Measurements from ENCODE around the gene SYPL1. TPM values are rescaled to one million over a fixed set of nuclear protein-coding genes. Genes with fewer than 3 reads are reported as not detected.

The SYPL1 gene
- total RNA-seq, 1 donor from 2014 or later: 59.7 TPM

DNA sequence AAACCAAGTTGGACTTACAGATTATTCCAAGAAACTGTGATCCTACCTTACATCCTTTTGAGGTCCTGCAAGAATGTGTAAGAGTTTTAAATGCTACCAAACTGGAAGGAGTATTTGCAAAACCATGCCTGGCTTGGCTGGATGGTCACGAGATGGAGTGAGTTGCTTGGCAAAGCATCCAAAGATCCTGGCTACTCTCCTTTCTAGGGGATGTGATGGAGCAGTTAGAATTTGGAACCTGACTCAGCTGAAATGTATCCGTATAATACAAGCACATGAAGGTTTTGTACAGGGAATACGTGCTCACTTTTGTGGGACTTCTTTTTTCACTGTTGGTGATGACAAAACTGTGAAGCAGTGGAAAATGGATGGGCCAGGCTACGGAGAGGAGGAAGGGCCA lies 13.3 kb upstream of the SYPL1 start:
- H3K4me1 Mint-ChIP-seq (ENCODE audit: low read depth, unreplicated experiment): peaks cover 19% of the 10 kb centered on the region
- Histone ChIP-seq H3K9ac (ENCODE audit: low read length) (no peak overlapping the region), H3K4me3 (ENCODE audit: insufficient read depth, low read depth, low read length) (no peak overlapping the region), H3K4me2 (ENCODE audit: low read length) (no peak overlapping the region), H3K4me1 (ENCODE audit: insufficient read depth, low read length) (peaks cover 7% of the 10 kb centered on the region), H2AFZ (ENCODE audit: low read depth, low read length) (no peak overlapping the region), H3K27ac (ENCODE audit: low read depth, low read length) (no peak overlapping the region), H3K36me3 (ENCODE audit: insufficient read depth, low read length) (no peaks in the 10 kb centered on the region), H3K9me3 (ENCODE audit: insufficient read depth, low read depth, low read length) (no peaks in the 10 kb centered on the region), H4K20me1 (ENCODE audit: insufficient read depth, low read length) (no peaks in the 10 kb centered on the region), H3K79me2 (ENCODE audit: insufficient read depth, low read length) (no peaks in the 10 kb centered on the region), H3K27me3 (ENCODE audit: insufficient read depth, low read length) (no peaks in the 10 kb centered on the region)
- H3K27ac Mint-ChIP-seq (ENCODE audit: unreplicated experiment): no peak overlapping the region
- no peak for TF ChIP-seq CTCF (IDR thresholded peaks at IDR 0.05; ENCODE audit: insufficient read depth, low read depth, low read length)
- no peak for TF ChIP-seq EZH2 (IDR thresholded peaks at IDR 0.05; ENCODE audit: insufficient read depth, low read length)
- no peak overlapping the region for H3K4me3 Mint-ChIP-seq (ENCODE audit: unreplicated experiment)
- no peaks in the 10 kb centered on the region for H3K9me3 Mint-ChIP-seq (ENCODE audit: unreplicated experiment)
- DNase-seq (ENCODE audit: low read depth) (no peak), FAIRE-seq (no peak)
- H3K36me3 Mint-ChIP-seq (ENCODE audit: low read depth, unreplicated experiment): no peaks in the 10 kb centered on the region
- no peaks in the 10 kb centered on the region for H3K27me3 Mint-ChIP-seq (ENCODE audit: low read depth, unreplicated experiment)

GRCh38 chr7:106124186-106124585 lies 12.1 kb upstream of the SYPL1 start:
- no peak overlapping the region for H2AFZ ChIP-seq (ENCODE audit: low read depth, low read length)
- Mint-ChIP-seq H3K27me3 (ENCODE audit: low read depth, unreplicated experiment) (no peaks in the 10 kb centered on the region), H3K36me3 (ENCODE audit: low read depth, unreplicated experiment) (no peaks in the 10 kb centered on the region), H3K27ac (ENCODE audit: unreplicated experiment) (no peak overlapping the region), H3K4me3 (ENCODE audit: unreplicated experiment) (no peak overlapping the region), H3K4me1 (ENCODE audit: low read depth, unreplicated experiment) (peaks cover 16% of the 10 kb centered on the region), H3K9me3 (ENCODE audit: unreplicated experiment) (no peaks in the 10 kb centered on the region)
- H3K9me3 ChIP-seq (ENCODE audit: insufficient read depth, low read depth, low read length): no peaks in the 10 kb centered on the region
- no peak overlapping the region for H3K4me2 ChIP-seq (ENCODE audit: low read length)
- H3K4me1 ChIP-seq (ENCODE audit: insufficient read depth, low read length): peaks cover 7% of the 10 kb centered on the region
- H3K9ac ChIP-seq (ENCODE audit: low read length): no peak overlapping the region
- H3K79me2 ChIP-seq (ENCODE audit: insufficient read depth, low read length): no peaks in the 10 kb centered on the region
- H3K27ac ChIP-seq (ENCODE audit: low read depth, low read length): no peak overlapping the region
- no peak for FAIRE-seq
- no peaks in the 10 kb centered on the region for H4K20me1 ChIP-seq (ENCODE audit: insufficient read depth, low read length)
- no peak for DNase-seq (ENCODE audit: low read depth)
- H3K27me3 ChIP-seq (ENCODE audit: insufficient read depth, low read length): no peaks in the 10 kb centered on the region
- H3K36me3 ChIP-seq (ENCODE audit: insufficient read depth, low read length): no peaks in the 10 kb centered on the region
- no peak overlapping the region for H3K4me3 ChIP-seq (ENCODE audit: insufficient read depth, low read depth, low read length)
- TF ChIP-seq EZH2 (IDR thresholded peaks at IDR 0.05; ENCODE audit: insufficient read depth, low read length) (no peak), CTCF (IDR thresholded peaks at IDR 0.05; ENCODE audit: insufficient read depth, low read depth, low read length) (no peak)

DNA sequence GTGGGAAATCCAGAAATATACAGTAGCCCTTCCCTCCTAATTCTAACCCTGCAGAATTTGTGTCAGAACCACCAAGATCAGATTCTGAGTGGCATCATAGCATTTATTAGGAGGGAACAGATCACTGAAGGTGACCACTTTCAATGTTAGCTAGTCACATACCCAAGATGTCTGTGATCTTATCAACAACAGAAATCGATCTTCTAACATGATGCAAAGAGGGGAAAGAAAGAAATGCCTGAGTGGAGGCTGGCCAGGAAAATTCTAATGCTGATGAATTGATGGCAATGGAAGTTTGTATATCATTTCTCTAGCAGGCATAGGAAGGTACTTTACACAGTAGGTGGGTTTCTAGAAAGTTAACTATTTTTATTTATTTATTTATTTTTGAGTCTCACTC lies 10.6 kb upstream of the SYPL1 start:
- no peak for DNase-seq (ENCODE audit: low read depth)
- no peaks in the 10 kb centered on the region for H4K20me1 ChIP-seq (ENCODE audit: insufficient read depth, low read length)
- H3K4me1 Mint-ChIP-seq (ENCODE audit: low read depth, unreplicated experiment): peaks cover 7% of the 10 kb centered on the region
- no peaks in the 10 kb centered on the region for H3K79me2 ChIP-seq (ENCODE audit: insufficient read depth, low read length)
- no peaks in the 10 kb centered on the region for H3K9me3 ChIP-seq (ENCODE audit: insufficient read depth, low read depth, low read length)
- no peaks in the 10 kb centered on the region for H3K27me3 Mint-ChIP-seq (ENCODE audit: low read depth, unreplicated experiment)
- H3K36me3 ChIP-seq (ENCODE audit: insufficient read depth, low read length): no peaks in the 10 kb centered on the region
- H3K4me2 ChIP-seq (ENCODE audit: low read length): no peak overlapping the region
- H3K36me3 Mint-ChIP-seq (ENCODE audit: low read depth, unreplicated experiment): no peaks in the 10 kb centered on the region
- H3K4me3 Mint-ChIP-seq (ENCODE audit: unreplicated experiment): no peak overlapping the region
- FAIRE-seq: no peak
- H2AFZ ChIP-seq (ENCODE audit: low read depth, low read length): no peak overlapping the region
- peaks cover 7% of the 10 kb centered on the region for H3K4me1 ChIP-seq (ENCODE audit: insufficient read depth, low read length)
- no peaks in the 10 kb centered on the region for H3K27me3 ChIP-seq (ENCODE audit: insufficient read depth, low read length)
- H3K9ac ChIP-seq (ENCODE audit: low read length): no peak overlapping the region
- H3K9me3 Mint-ChIP-seq (ENCODE audit: unreplicated experiment): no peaks in the 10 kb centered on the region
- no peak overlapping the region for H3K4me3 ChIP-seq (ENCODE audit: insufficient read depth, low read depth, low read length)
- H3K27ac Mint-ChIP-seq (ENCODE audit: unreplicated experiment): no peak overlapping the region
- TF ChIP-seq CTCF (IDR thresholded peaks at IDR 0.05; ENCODE audit: insufficient read depth, low read depth, low read length) (no peak), EZH2 (IDR thresholded peaks at IDR 0.05; ENCODE audit: insufficient read depth, low read length) (no peak)
- no peak overlapping the region for H3K27ac ChIP-seq (ENCODE audit: low read depth, low read length)

Data from astrocyte (in vitro differentiated cells and primary cell).